ENCODE data around the gene NPC2. TPM values are rescaled to one million over a fixed set of nuclear protein-coding genes. Genes with fewer than 3 reads are reported as not detected.

Gene NPC2
- polyA plus RNA-seq, 4 donors: 106 to 504 (median 209) TPM

- WGBS, 3 donors: 48 to 68% (median 53%) methylated on average over 7 of the region's 7 CpGs
- Histone ChIP-seq H3K9me3 (ENCODE audit: control insufficient read depth in 2 of 2, insufficient read depth in 1 of 2, low read depth in 1 of 2, low read length in 1 of 2) (no peaks in the 10 kb centered on the region), H3K27me3 (ENCODE audit: control insufficient read depth in 3 of 3, insufficient read depth in 3 of 3, low read length in 3 of 3) (no peaks in the 10 kb centered on the region), H3K4me3 (ENCODE audit: low read depth in 1 of 3, low read length in 3 of 3) (no peak overlapping the region), H3K27ac (ENCODE audit: low read depth in 1 of 3, low read length in 2 of 3) (no peak overlapping the region), H3K36me3 (ENCODE audit: control insufficient read depth in 3 of 3, insufficient read depth in 2 of 3, low read depth in 1 of 3, low read length in 3 of 3) (no peaks in the 10 kb centered on the region), H3K4me1 (ENCODE audit: control insufficient read depth in 3 of 3, insufficient read depth in 2 of 3, low read depth in 1 of 3, low read length in 2 of 3) (no peaks in the 10 kb centered on the region)
- DNase-seq (no peak), FAIRE-seq (no peak)
Measured at GRCh38 chr14:74533576-74533975, 40.5 kb upstream of the NPC2 start.

- Histone ChIP-seq H3K27me3 (ENCODE audit: control insufficient read depth in 3 of 3, insufficient read depth in 3 of 3, low read length in 3 of 3) (no peaks in the 10 kb centered on the region), H3K9me3 (ENCODE audit: control insufficient read depth in 2 of 2, insufficient read depth in 1 of 2, low read depth in 1 of 2, low read length in 1 of 2) (no peaks in the 10 kb centered on the region), H3K27ac (ENCODE audit: low read depth in 1 of 3, low read length in 2 of 3) (no peak overlapping the region), H3K4me3 (ENCODE audit: low read depth in 1 of 3, low read length in 3 of 3) (no peak overlapping the region), H3K4me1 (ENCODE audit: control insufficient read depth in 3 of 3, insufficient read depth in 2 of 3, low read depth in 1 of 3, low read length in 2 of 3) (no peaks in the 10 kb centered on the region), H3K36me3 (ENCODE audit: control insufficient read depth in 3 of 3, insufficient read depth in 2 of 3, low read depth in 1 of 3, low read length in 3 of 3) (no peaks in the 10 kb centered on the region)
- DNase-seq (no peak), FAIRE-seq (no peak)
- 94 to 96% (median 95%) methylated on average over 10 of the region's 10 CpGs for WGBS, 3 donors
Measured at GRCh38 chr14:74532246-74532645, 39.1 kb upstream of the NPC2 start.

- H3K27me3 ChIP-seq (ENCODE audit: control insufficient read depth in 3 of 3, insufficient read depth in 3 of 3, low read length in 3 of 3): peaks cover 0 to under 1% (median 0%) of the 10 kb centered on the region in 3 donors
- no peak for FAIRE-seq
- 50 to 59% (median 52%) methylated on average over 4 to 5 of the region's 5 CpGs for WGBS, 3 donors
- no peaks in the 10 kb centered on the region for H3K36me3 ChIP-seq (ENCODE audit: control insufficient read depth in 3 of 3, insufficient read depth in 2 of 3, low read depth in 1 of 3, low read length in 3 of 3)
- no peak overlapping the region for H3K27ac ChIP-seq (ENCODE audit: low read depth in 1 of 3, low read length in 2 of 3)
- no peaks in the 10 kb centered on the region for H3K9me3 ChIP-seq (ENCODE audit: control insufficient read depth in 2 of 2, insufficient read depth in 1 of 2, low read depth in 1 of 2, low read length in 1 of 2)
- no peak overlapping the region for H3K4me3 ChIP-seq (ENCODE audit: low read depth in 1 of 3, low read length in 3 of 3)
- H3K4me1 ChIP-seq (ENCODE audit: control insufficient read depth in 3 of 3, insufficient read depth in 2 of 3, low read depth in 1 of 3, low read length in 2 of 3): no peaks in the 10 kb centered on the region
- DNase-seq: peak in 1 of 2 donors; percentile 19
Measured at GRCh38 chr14:74531467-74531866, 38.4 kb upstream of the NPC2 start.

GRCh38 chr14:74531006-74531405 is 37.9 kb upstream of the NPC2 start:
- no peaks in the 10 kb centered on the region for H3K9me3 ChIP-seq (ENCODE audit: control insufficient read depth in 2 of 2, insufficient read depth in 1 of 2, low read depth in 1 of 2, low read length in 1 of 2)
- FAIRE-seq: no peak
- H3K36me3 ChIP-seq (ENCODE audit: control insufficient read depth in 3 of 3, insufficient read depth in 2 of 3, low read depth in 1 of 3, low read length in 3 of 3): no peaks in the 10 kb centered on the region
- no peak overlapping the region for H3K4me3 ChIP-seq (ENCODE audit: low read depth in 1 of 3, low read length in 3 of 3)
- 78 to 87% (median 83%) methylated on average over 3 of the region's 3 CpGs for WGBS, 3 donors
- no peaks in the 10 kb centered on the region for H3K4me1 ChIP-seq (ENCODE audit: control insufficient read depth in 3 of 3, insufficient read depth in 2 of 3, low read depth in 1 of 3, low read length in 2 of 3)
- peaks cover 0 to 3% (median 0%) of the 10 kb centered on the region in 3 donors for H3K27me3 ChIP-seq (ENCODE audit: control insufficient read depth in 3 of 3, insufficient read depth in 3 of 3, low read length in 3 of 3)
- H3K27ac ChIP-seq (ENCODE audit: low read depth in 1 of 3, low read length in 2 of 3): no peak overlapping the region
- DNase-seq: no peak

GRCh38 chr14:74528886-74529285 is 35.8 kb upstream of the NPC2 start:
- Histone ChIP-seq H3K4me3 (ENCODE audit: low read depth in 1 of 3, low read length in 3 of 3) (no peak overlapping the region), H3K27me3 (ENCODE audit: control insufficient read depth in 3 of 3, insufficient read depth in 3 of 3, low read length in 3 of 3) (peaks cover 0 to 13% (median 0%) of the 10 kb centered on the region in 3 donors), H3K36me3 (ENCODE audit: control insufficient read depth in 3 of 3, insufficient read depth in 2 of 3, low read depth in 1 of 3, low read length in 3 of 3) (no peaks in the 10 kb centered on the region), H3K4me1 (ENCODE audit: control insufficient read depth in 3 of 3, insufficient read depth in 2 of 3, low read depth in 1 of 3, low read length in 2 of 3) (no peaks in the 10 kb centered on the region), H3K9me3 (ENCODE audit: control insufficient read depth in 2 of 2, insufficient read depth in 1 of 2, low read depth in 1 of 2, low read length in 1 of 2) (no peaks in the 10 kb centered on the region), H3K27ac (ENCODE audit: low read depth in 1 of 3, low read length in 2 of 3) (no peak overlapping the region)
- FAIRE-seq: no peak
- WGBS, 3 donors: 75 to 89% (median 89%) methylated on average over 10 of the region's 10 CpGs
- DNase-seq: no peak

- FAIRE-seq (no peak), DNase-seq (no peak)
Measured at GRCh38 chr14:74528406-74528805, 35.3 kb upstream of the NPC2 start.

GRCh38 chr14:74527736-74528280 is 34.7 kb upstream of the NPC2 start:
- H3K27me3 ChIP-seq (ENCODE audit: control insufficient read depth in 3 of 3, insufficient read depth in 3 of 3, low read length in 3 of 3): peaks cover 0 to 16% (median 0%) of the 10 kb centered on the region in 3 donors
- no peak for FAIRE-seq
- WGBS, 3 donors: 72 to 80% (median 79%) methylated on average over 10 of the region's 10 CpGs

More at GRCh38 chr14:74528406-74528805, 35.3 kb upstream of the NPC2 start:
- Histone ChIP-seq H3K27me3 (ENCODE audit: control insufficient read depth in 3 of 3, insufficient read depth in 3 of 3, low read length in 3 of 3) (peaks cover 0 to 13% (median 0%) of the 10 kb centered on the region in 3 donors), H3K4me3 (ENCODE audit: low read depth in 1 of 3, low read length in 3 of 3) (no peak overlapping the region), H3K9me3 (ENCODE audit: control insufficient read depth in 2 of 2, insufficient read depth in 1 of 2, low read depth in 1 of 2, low read length in 1 of 2) (no peaks in the 10 kb centered on the region), H3K36me3 (ENCODE audit: control insufficient read depth in 3 of 3, insufficient read depth in 2 of 3, low read depth in 1 of 3, low read length in 3 of 3) (no peaks in the 10 kb centered on the region), H3K4me1 (ENCODE audit: control insufficient read depth in 3 of 3, insufficient read depth in 2 of 3, low read depth in 1 of 3, low read length in 2 of 3) (no peaks in the 10 kb centered on the region), H3K27ac (ENCODE audit: low read depth in 1 of 3, low read length in 2 of 3) (no peak overlapping the region)
- 85 to 91% (median 90%) methylated on average over 14 of the region's 14 CpGs for WGBS, 3 donors

GRCh38 chr14:74526854-74527585 is 33.9 kb upstream of the NPC2 start:
- DNase-seq (no peak), FAIRE-seq (no peak)
- peaks cover 0 to 16% (median 0%) of the 10 kb centered on the region in 3 donors for H3K27me3 ChIP-seq (ENCODE audit: control insufficient read depth in 3 of 3, insufficient read depth in 3 of 3, low read length in 3 of 3)
- no peaks in the 10 kb centered on the region for H3K4me1 ChIP-seq (ENCODE audit: control insufficient read depth in 3 of 3, insufficient read depth in 2 of 3, low read depth in 1 of 3, low read length in 2 of 3)
- no peak overlapping the region for H3K4me3 ChIP-seq (ENCODE audit: low read depth in 1 of 3, low read length in 3 of 3)
- H3K9me3 ChIP-seq (ENCODE audit: control insufficient read depth in 2 of 2, insufficient read depth in 1 of 2, low read depth in 1 of 2, low read length in 1 of 2): no peaks in the 10 kb centered on the region
- WGBS, 3 donors: 72 to 82% (median 76%) methylated on average over 10 of the region's 10 CpGs
- no peak overlapping the region for H3K27ac ChIP-seq (ENCODE audit: low read depth in 1 of 3, low read length in 2 of 3)
- no peaks in the 10 kb centered on the region for H3K36me3 ChIP-seq (ENCODE audit: control insufficient read depth in 3 of 3, insufficient read depth in 2 of 3, low read depth in 1 of 3, low read length in 3 of 3)

More at GRCh38 chr14:74527736-74528280, 34.7 kb upstream of the NPC2 start:
- Histone ChIP-seq H3K9me3 (ENCODE audit: control insufficient read depth in 2 of 2, insufficient read depth in 1 of 2, low read depth in 1 of 2, low read length in 1 of 2) (no peaks in the 10 kb centered on the region), H3K4me1 (ENCODE audit: control insufficient read depth in 3 of 3, insufficient read depth in 2 of 3, low read depth in 1 of 3, low read length in 2 of 3) (no peaks in the 10 kb centered on the region), H3K27ac (ENCODE audit: low read depth in 1 of 3, low read length in 2 of 3) (no peak overlapping the region), H3K4me3 (ENCODE audit: low read depth in 1 of 3, low read length in 3 of 3) (no peak overlapping the region), H3K36me3 (ENCODE audit: control insufficient read depth in 3 of 3, insufficient read depth in 2 of 3, low read depth in 1 of 3, low read length in 3 of 3) (no peaks in the 10 kb centered on the region)
- no peak for DNase-seq
